Esophagus squamous epithelium (tissue), 5 donors: ENCODE measurements around the gene ATF5. TPM values are rescaled to one million over a fixed set of nuclear protein-coding genes. Genes with fewer than 3 reads are reported as not detected.

Experiments
- DNase-seq: peaks from one replicate; lab custom pipeline; 2025; lab: John Stamatoyannopoulos, UW
- H3K27ac ChIP-seq, 4 donors: fragments of 200-600 bp; sonication (generic); one replicate each; pipeline ENCODE4 v1.5.1; 2016 to 2019; ENCODE audit warnings: mild to moderate bottlenecking in 1 of 4
- H3K27me3 ChIP-seq, 4 donors: fragments of 200-600 bp; sonication (generic); 1 replicate in 3 of 4; 2 replicates in 1 of 4; pipeline versions ENCODE4 v1.5.1 to v1.6.0; 2017 to 2021; ENCODE audit warnings: antibody characterized with exemption in 1 of 4
- H3K36me3 ChIP-seq, 3 donors: fragments of 200-600 bp; sonication (generic); one replicate each; pipeline ENCODE4 v1.5.1; 2016 to 2019
- H3K4me1 ChIP-seq, 3 donors: fragments of 200-600 bp; sonication (generic); one replicate each; pipeline ENCODE4 v1.5.1; 2017 to 2019
- H3K4me3 ChIP-seq, 4 donors: fragments of 200-600 bp; sonication (generic); 1 replicate in 3 of 4; 2 replicates in 1 of 4; pipeline ENCODE4 v1.5.1; 2016 to 2019; ENCODE audit warnings: mild to moderate bottlenecking in 2 of 4, moderate library complexity in 1 of 4
- H3K9me3 ChIP-seq, 3 donors: fragments of 200-600 bp; sonication (generic); one replicate each; pipeline ENCODE4 v1.5.1; 2016 to 2019
- CTCF ChIP-seq, 6 experiments: fragments of 450-650 bp in 4 of 6; fragments of 200-600 bp in 2 of 6; sonication (generic) in 2 of 6; IDR thresholded peaks; one replicate each; pipeline ENCODE4 v1.5.1; 2016 to 2019; ENCODE audit warnings: antibody characterized with exemption in 6 of 6, mild to moderate bottlenecking in 4 of 6, moderate library complexity in 4 of 6
- POLR2A ChIP-seq, 4 donors: fragments of 450-650 bp; IDR thresholded peaks; one replicate each; pipeline ENCODE4 v1.6.1; 2017; ENCODE audit warnings: antibody characterized with exemption in 4 of 4, mild to moderate bottlenecking in 4 of 4, moderate library complexity in 3 of 4
- WGBS, 2 donors: methylation state at CpG; one replicate each; pipeline ENCODE4 v1.1.5; 2018; 5-methylcytosine and 5-hydroxymethylcytosine counted together
- intact Hi-C: fragments of 100-400 bp; cut with DNase I; formaldehyde crosslinking; loops from one replicate; pipeline ENCODE4 v1.15.0; 2022
- total RNA-seq, 4 donors: library from RNA; depleted of rRNA; stranded (reverse); fragments of >200 nt; gene quantifications; one replicate each; pipeline ENCODE4 v1.1.0, GENCODE V29; 2016
- donor health status: DM: yes; HTN: yes; CAD: no.

The ATF5 gene
- total RNA-seq, 4 donors from 2014 or later = 3.3 to 9.7 (median 8.2) TPM

DNA sequence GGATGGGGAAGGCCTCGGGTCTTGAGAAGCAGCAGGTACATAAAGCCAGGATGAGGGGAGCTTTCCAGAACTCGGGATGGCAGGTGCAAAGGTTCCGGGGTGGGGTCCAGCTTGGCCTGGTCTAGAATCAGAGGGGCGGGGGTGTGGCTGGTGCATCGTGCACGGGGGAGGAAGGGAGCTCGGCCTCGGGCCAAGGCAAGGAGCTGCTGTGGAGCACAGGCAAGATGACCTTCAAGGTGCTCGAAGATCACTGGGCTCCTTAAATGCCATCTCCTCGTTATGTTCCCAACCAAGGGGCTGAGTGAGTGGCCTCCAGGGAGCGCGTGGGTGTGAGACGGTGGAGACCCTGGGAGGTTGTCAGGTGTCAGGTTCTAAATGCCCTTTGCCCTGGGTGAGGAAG, 48.1 kb downstream of the ATF5 start:
- H3K4me3 ChIP-seq = no peak overlapping the region
- peaks cover 0 to 70% (median 6%) of the 10 kb centered on the region in 3 donors for H3K36me3 ChIP-seq
- peaks cover 0 to under 1% (median 0%) of the 10 kb centered on the region in 4 donors for H3K27me3 ChIP-seq
- intact Hi-C loops = no loop called here
- TF ChIP-seq POLR2A (IDR thresholded peaks at IDR 0.05) (no peak), CTCF (IDR thresholded peaks at IDR 0.05) (no peak)
- 86 to 89% methylated on average over 11 to 12 of the region's 13 CpGs for WGBS, 2 donors
- H3K4me1 ChIP-seq = peaks cover 0 to 1% (median 0%) of the 10 kb centered on the region in 3 donors
- H3K27ac ChIP-seq = no peak overlapping the region
- DNase-seq = no peak
- H3K9me3 ChIP-seq = no peaks in the 10 kb centered on the region

DNA sequence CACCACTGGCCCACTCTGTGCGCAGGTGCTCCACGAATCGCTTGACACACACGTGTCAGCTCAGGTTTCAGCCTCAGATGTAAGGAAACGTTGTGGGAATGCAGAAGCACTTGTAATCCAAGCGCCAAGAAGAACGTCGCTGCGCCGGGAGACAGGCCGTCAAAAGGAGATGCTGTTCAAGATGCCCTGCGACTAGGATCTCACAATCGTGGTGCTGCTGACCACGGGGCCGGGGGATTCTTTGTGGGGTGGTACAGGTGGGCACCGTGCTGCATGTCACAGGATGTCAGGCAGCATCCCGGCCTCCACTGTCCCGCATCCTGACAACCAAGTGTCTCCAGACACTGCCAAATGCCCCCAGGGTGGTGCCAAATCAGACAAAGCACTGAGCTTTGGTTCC, 48.9 kb downstream of the ATF5 start:
- 85 to 92% methylated on average over 15 to 18 of the region's 18 CpGs for whole genome bisulfite sequencing, 2 donors
- H3K9me3 ChIP-seq = no peaks in the 10 kb centered on the region
- no peak for DNase-seq
- intact Hi-C loops = no loop called here
- H3K27me3 ChIP-seq = no peaks in the 10 kb centered on the region
- no peaks in the 10 kb centered on the region for H3K4me1 ChIP-seq
- peaks cover 0 to 78% (median 6%) of the 10 kb centered on the region in 3 donors for H3K36me3 ChIP-seq
- H3K27ac ChIP-seq = no peak overlapping the region
- H3K4me3 ChIP-seq = no peak overlapping the region
- TF ChIP-seq POLR2A (IDR thresholded peaks at IDR 0.05) (no peak), CTCF (IDR thresholded peaks at IDR 0.05) (no peak)

- DNase-seq = no peak
- 75 to 82% methylated on average over 8 to 9 of the region's 11 CpGs for WGBS, 2 donors
Observed at GRCh38 chr19:49978324-49978723, 49.3 kb downstream of the ATF5 start.

DNA sequence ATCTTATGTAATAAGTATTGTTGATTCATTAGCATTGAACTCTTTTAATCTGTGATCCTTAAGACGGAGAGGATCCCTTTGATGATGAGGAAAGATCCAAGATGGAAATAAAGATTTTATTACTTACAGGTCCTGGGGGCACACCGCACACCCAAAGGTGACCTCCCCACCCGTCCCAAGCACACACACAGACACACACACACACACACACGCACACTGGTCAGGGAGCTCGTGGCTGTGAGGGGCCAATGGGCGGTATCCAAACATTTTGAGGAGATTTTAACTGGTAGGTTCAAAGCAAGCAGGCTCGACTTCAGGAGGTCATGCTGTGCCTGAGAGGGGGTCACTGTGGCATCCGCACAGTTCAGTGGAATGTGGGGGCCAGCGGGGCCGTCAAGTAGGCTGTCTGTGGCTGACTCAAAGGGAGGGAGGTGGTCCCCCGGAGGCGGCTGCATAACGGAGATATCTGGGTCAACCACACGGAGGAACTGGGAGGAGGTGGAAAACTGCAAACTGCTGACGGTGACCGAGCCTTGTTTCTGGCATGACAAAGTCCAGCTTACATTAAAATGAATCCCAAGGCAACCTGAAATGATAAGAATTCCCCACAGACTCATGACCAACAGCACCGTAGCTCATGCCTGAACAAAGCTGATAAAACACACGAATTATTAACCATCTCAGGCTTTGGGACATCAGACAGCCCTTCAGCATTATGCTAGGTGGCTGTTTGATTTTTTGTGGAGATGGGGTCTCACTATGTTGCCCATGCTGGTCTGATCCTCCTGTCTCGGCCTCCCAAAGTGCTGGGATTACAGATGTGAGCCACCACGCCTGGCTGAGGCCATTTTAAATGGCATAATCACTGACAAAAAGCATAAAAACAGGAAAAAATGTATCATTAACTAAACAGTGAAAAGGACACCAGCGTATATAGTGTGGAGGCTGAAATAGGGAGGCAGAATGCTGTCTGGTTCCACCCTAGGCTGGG, 52.9 kb downstream of the ATF5 start:
- Histone ChIP-seq H3K27ac (no peak overlapping the region), H3K27me3 (no peaks in the 10 kb centered on the region), H3K4me1 (no peaks in the 10 kb centered on the region), H3K4me3 (no peak overlapping the region), H3K9me3 (no peaks in the 10 kb centered on the region), H3K36me3 (peaks cover 6 to 97% (median 7%) of the 10 kb centered on the region in 3 donors)
- TF ChIP-seq POLR2A (IDR thresholded peaks at IDR 0.05) = no peak
- TF ChIP-seq CTCF (IDR thresholded peaks at IDR 0.05) = no peak
- no peak for DNase-seq
- WGBS, 2 donors = 81 to 89% methylated on average over 19 to 20 of the region's 21 CpGs
- intact Hi-C loops = no loop called here

More at GRCh38 chr19:49978324-49978723, 49.3 kb downstream of the ATF5 start:
- Histone ChIP-seq H3K27me3 (no peaks in the 10 kb centered on the region), H3K9me3 (no peaks in the 10 kb centered on the region), H3K27ac (no peak overlapping the region), H3K36me3 (peaks cover 0 to 82% (median 6%) of the 10 kb centered on the region in 3 donors), H3K4me3 (no peak overlapping the region), H3K4me1 (no peaks in the 10 kb centered on the region)
- TF ChIP-seq CTCF (IDR thresholded peaks at IDR 0.05) (no peak), POLR2A (IDR thresholded peaks at IDR 0.05) (no peak)
- intact Hi-C loops = no loop called here

Other genes with a start within 250 kb of the ATF5 start
- 1 to 10 TPM in 3 of 4 donors, under 1 TPM in 1; 0.91 to 2.8 (median 1.8) TPM for gene ADM5, start 239.6 kb upstream of the ATF5 start, total RNA-seq
- 1 to 10 TPM in 2 of 4 donors, under 1 TPM in 2; 0.48 to 4.8 (median 1.1) TPM for gene CPT1C, start 238.1 kb upstream of the ATF5 start, total RNA-seq
- not detected for gene TSKS, start 165.9 kb upstream of the ATF5 start, total RNA-seq
- gene AP2A1, start 162.2 kb upstream of the ATF5 start, total RNA-seq = 10 to 100 TPM; 50.7 to 77.8 (median 65.8) TPM
- 10 to 100 TPM in 1 of 4 donors, 1 to 10 TPM in 3; 4.7 to 13.7 (median 8.1) TPM for gene FUZ, start 115.9 kb upstream of the ATF5 start, total RNA-seq
- 10 to 100 TPM; 16.9 to 27.7 (median 23.9) TPM for gene MED25, start 110.9 kb upstream of the ATF5 start, total RNA-seq
- gene PTOV1, start 78.0 kb upstream of the ATF5 start, total RNA-seq = 10 to 100 TPM; 31.3 to 57.0 (median 45.2) TPM
- gene PNKP, start 61.6 kb upstream of the ATF5 start, total RNA-seq = 10 to 100 TPM; 33.3 to 42.3 (median 36.3) TPM
- 10 to 100 TPM; 16.2 to 31.0 (median 20.4) TPM for gene AKT1S1, start 51.9 kb upstream of the ATF5 start, total RNA-seq
- 10 to 100 TPM in 3 of 4 donors, 1 to 10 TPM in 1; 6.7 to 25.9 (median 16.9) TPM for gene TBC1D17, start 51.5 kb upstream of the ATF5 start, total RNA-seq
- under 1 TPM; 0.56 to 0.91 (median 0.73) TPM for gene IL4I1, start 32.3 kb upstream of the ATF5 start, total RNA-seq
- 10 to 100 TPM; 34.5 to 40.1 (median 34.9) TPM for gene NUP62, start 299 bp downstream of the ATF5 start, total RNA-seq
- under 1 TPM in 1 of 4 donors, not detected in 3; 0.38 TPM for gene SIGLEC11, start 32.0 kb downstream of the ATF5 start, total RNA-seq
- 10 to 100 TPM; 12.7 to 26.1 (median 20.9) TPM for gene VRK3, start 96.2 kb downstream of the ATF5 start, total RNA-seq
- gene ZNF473, start 96.8 kb downstream of the ATF5 start, total RNA-seq = 10 to 100 TPM in 1 of 4 donors, 1 to 10 TPM in 3; 3.6 to 14.9 (median 4.5) TPM
- gene IZUMO2, start 234.1 kb downstream of the ATF5 start, total RNA-seq = not detected